Chondrocyte (in vitro differentiated cells): ENCODE results near the gene EFTUD2. TPM values are rescaled to one million over a fixed set of nuclear protein-coding genes. Genes with fewer than 3 reads are reported as not detected.

ENCODE experiments used
- DNase-seq: peaks from one replicate; pipeline ENCODE4 v3.0.0; 2021; ENCODE audit warnings: mixed read lengths, low spot score
- H3K27ac Mint-ChIP-seq: one replicate; pipeline ENCODE4 v1.8.0; 2021; ENCODE audit warnings: mild to moderate bottlenecking, moderate library complexity, mixed read lengths; ENCODE audit not compliant: unreplicated experiment
- H3K27me3 Mint-ChIP-seq: 2 replicates; pipeline ENCODE4 v1.8.0; 2021; ENCODE audit warnings: low read depth, mixed read lengths
- H3K36me3 Mint-ChIP-seq: 2 replicates; pipeline ENCODE4 v1.8.0; 2021; ENCODE audit warnings: low read depth, mixed read lengths
- H3K4me1 Mint-ChIP-seq: 2 replicates; pipeline ENCODE4 v1.8.0; 2021; ENCODE audit warnings: low read depth, mild to moderate bottlenecking, mixed read lengths
- H3K4me3 Mint-ChIP-seq: one replicate; pipeline ENCODE4 v1.8.0; 2021; ENCODE audit warnings: mild to moderate bottlenecking, moderate library complexity, mixed read lengths; ENCODE audit not compliant: unreplicated experiment
- H3K9me3 Mint-ChIP-seq: 2 replicates; pipeline ENCODE4 v1.8.0; 2021; ENCODE audit warnings: low read depth, mixed read lengths
- CTCF ChIP-seq: fragments of 200-600 bp; sonication (generic); IDR thresholded peaks from 2 replicates; pipeline ENCODE4 v1.5.0; 2021; ENCODE audit warnings: antibody characterized with exemption, mild to moderate bottlenecking, moderate library complexity
- total RNA-seq: library from RNA; stranded (reverse); gene quantifications from 3 replicates; pipeline ENCODE4 v1.2.1, GENCODE V29; 2021

EFTUD2 gene
- total RNA-seq, 1 donor from 2014 or later: 71.9 TPM

DNA sequence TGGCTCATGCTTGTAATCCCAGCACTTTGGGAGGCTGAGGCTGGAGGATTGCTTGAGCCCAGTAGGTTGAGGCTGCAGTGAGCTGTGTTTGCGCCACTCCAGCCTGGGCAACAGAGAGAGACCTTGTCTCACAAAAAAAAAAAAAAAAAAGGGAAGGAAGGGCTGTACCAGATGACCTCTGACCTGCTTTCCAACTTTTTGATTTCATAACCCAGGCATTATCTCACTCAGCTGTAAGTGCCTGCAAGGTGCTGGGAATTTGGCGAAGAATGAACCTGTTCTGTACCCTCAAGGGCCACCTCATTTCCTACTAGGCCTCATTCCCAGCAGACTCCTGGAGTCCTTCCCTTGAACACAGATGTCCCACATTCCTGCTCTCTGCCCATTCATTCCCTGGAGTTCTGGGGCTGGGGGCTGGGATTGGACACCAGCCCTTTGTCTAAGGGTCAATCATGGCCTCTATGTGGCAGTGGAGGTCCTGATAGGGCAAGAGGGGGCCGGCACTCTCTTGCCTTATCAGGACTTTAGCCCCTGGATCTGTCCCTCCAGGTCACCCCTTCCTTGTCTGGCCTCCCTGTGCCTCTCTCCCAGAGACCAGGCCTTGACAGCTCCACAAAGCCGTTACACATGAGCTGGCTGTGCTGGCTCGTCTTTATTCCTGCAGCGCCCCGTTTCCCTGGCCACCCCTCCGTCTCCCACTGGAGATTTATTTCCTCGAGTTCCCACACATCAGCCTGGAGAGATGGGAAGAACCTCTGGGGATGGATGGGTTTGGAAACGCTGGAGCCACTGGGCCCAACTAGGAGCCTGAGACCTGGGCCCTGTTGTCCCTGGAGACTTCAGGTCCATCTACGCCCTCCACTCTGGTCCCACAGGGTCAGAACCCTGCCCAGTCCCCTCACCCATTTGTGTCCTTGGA lies 16.9 kb upstream of the EFTUD2 start:
- Mint-ChIP-seq H3K4me1 (peaks cover 33% of the 10 kb centered on the region), H3K27ac (peak overlapping the region; percentile 86), H3K36me3 (no peaks in the 10 kb centered on the region), H3K4me3 (no peak overlapping the region), H3K9me3 (no peaks in the 10 kb centered on the region), H3K27me3 (no peaks in the 10 kb centered on the region)
- no peak for TF ChIP-seq CTCF
- DNase-seq: peak; percentile 50

DNA sequence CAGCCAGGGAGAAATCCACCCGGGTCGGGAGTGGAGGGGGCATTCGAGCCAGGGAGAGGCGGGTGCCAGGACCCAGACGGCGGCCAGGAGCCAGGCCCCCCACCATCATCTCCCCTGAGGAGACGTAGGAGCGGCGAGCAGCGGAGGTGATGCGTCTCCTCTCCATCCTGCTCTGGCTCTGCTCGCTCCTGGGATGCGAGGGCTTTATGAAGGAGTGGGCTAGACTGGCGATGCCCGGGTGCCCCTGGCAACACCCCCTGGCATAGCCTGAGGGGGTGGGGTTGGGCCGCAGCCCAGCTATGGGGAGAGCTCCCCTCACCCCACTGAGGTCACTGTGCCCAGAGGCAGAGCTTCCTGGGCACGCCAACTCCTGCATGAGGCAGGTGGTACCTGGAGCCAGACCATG lies 16.1 kb upstream of the EFTUD2 start, which contains the start of gene GFAP:
TSS of gene GFAP (minus strand) at position 180 of the 406 bp plus-strand sequence. CDS start at position 166, 14 bp downstream.
- Mint-ChIP-seq H3K4me1 (peaks cover 39% of the 10 kb centered on the region), H3K9me3 (no peaks in the 10 kb centered on the region), H3K4me3 (no peak within 1 kb of the TSS), H3K36me3 (no peaks in the 10 kb centered on the region), H3K27ac (peak within 1 kb of the TSS; percentile 86), H3K27me3 (no peaks in the 10 kb centered on the region)
- TF ChIP-seq CTCF: no peak
- DNase-seq: peak; percentile 72

- peak; percentile 65 for DNase-seq
- peaks cover 39% of the 10 kb centered on the region for H3K4me1 Mint-ChIP-seq
- no peak overlapping the region for H3K4me3 Mint-ChIP-seq
- no peaks in the 10 kb centered on the region for H3K36me3 Mint-ChIP-seq
- no peaks in the 10 kb centered on the region for H3K9me3 Mint-ChIP-seq
- no peak overlapping the region for H3K27ac Mint-ChIP-seq
- H3K27me3 Mint-ChIP-seq: no peaks in the 10 kb centered on the region
- no peak for TF ChIP-seq CTCF
Measured at GRCh38 chr17:44914698-44915271, 15.5 kb upstream of the EFTUD2 start.

GRCh38 chr17:44914148-44914547 lies 14.9 kb upstream of the EFTUD2 start:
- TF ChIP-seq CTCF: no peak
- H3K4me1 Mint-ChIP-seq: peaks cover 45% of the 10 kb centered on the region
- H3K27me3 Mint-ChIP-seq: no peaks in the 10 kb centered on the region
- H3K27ac Mint-ChIP-seq: no peak overlapping the region
- no peak overlapping the region for H3K4me3 Mint-ChIP-seq
- no peaks in the 10 kb centered on the region for H3K36me3 Mint-ChIP-seq
- no peaks in the 10 kb centered on the region for H3K9me3 Mint-ChIP-seq
- DNase-seq: peak; percentile 33

DNA sequence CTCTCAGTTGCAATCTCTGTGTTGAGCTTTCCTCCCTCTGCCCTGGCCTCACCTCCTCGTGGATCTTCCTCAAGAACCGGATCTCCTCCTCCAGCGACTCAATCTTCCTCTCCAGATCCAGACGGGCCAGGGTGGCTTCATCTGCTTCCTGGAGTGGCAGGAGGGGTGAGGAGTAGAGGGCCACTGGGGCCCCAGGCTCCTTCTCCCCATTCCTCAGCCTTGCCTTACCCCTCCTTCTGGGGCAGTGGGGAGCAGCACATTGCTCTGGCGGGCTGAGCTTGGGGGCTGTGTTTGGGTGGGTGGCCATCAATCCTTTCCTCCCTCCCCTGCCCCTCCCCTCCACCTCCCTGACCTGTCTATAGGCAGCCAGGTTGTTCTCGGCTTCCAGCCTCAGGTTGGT lies 14.4 kb upstream of the EFTUD2 start:
- Mint-ChIP-seq H3K4me1 (peaks cover 49% of the 10 kb centered on the region), H3K27me3 (no peaks in the 10 kb centered on the region), H3K36me3 (no peaks in the 10 kb centered on the region), H3K27ac (no peak overlapping the region), H3K4me3 (no peak overlapping the region), H3K9me3 (no peaks in the 10 kb centered on the region)
- peak; percentile 54 for DNase-seq
- TF ChIP-seq CTCF: no peak
